Testis (tissue), 3 donors: ENCODE measurements around the gene MOV10L1. TPM values are rescaled to one million over a fixed set of nuclear protein-coding genes. Genes with fewer than 3 reads are reported as not detected.

Source experiments
- DNase-seq: peaks from one replicate; pipeline ENCODE4 v3.0.0-alpha.2; 2019
- H3K27ac ChIP-seq, 2 donors: fragments of 200-600 bp; sonication (generic); one replicate each; pipeline ENCODE4 v1.5.1; 2019
- H3K27me3 ChIP-seq: fragments of 200-600 bp; sonication (generic); one replicate; pipeline ENCODE4 v1.5.1; 2019
- H3K36me3 ChIP-seq: fragments of 200-600 bp; sonication (generic); one replicate; pipeline ENCODE4 v1.5.1; 2017; ENCODE audit warnings: low read depth; ENCODE audit errors: missing control alignments
- H3K4me1 ChIP-seq: fragments of 200-600 bp; sonication (generic); one replicate; pipeline ENCODE4 v1.5.1; 2019
- H3K4me3 ChIP-seq, 2 donors: fragments of 200-600 bp; sonication (generic); one replicate each; pipeline ENCODE4 v1.5.1; 2017 to 2019
- H3K9me3 ChIP-seq: fragments of 200-600 bp; sonication (generic); one replicate; pipeline ENCODE4 v1.5.1; 2017
- POLR2A ChIP-seq: fragments of 450-650 bp; IDR thresholded peaks from one replicate; pipeline ENCODE4 v1.6.1; 2017; ENCODE audit warnings: antibody characterized with exemption, mild to moderate bottlenecking, moderate library complexity
- WGBS, 2 donors: methylation state at CpG; one replicate each; pipeline ENCODE4 v1.1.5; 2018; 5-methylcytosine and 5-hydroxymethylcytosine counted together
- intact Hi-C: fragments of 100-400 bp; cut with DNase I; formaldehyde crosslinking; loops from one replicate; pipeline ENCODE4 v1.15.1; 2023; ENCODE audit warnings: low total_unique reads
- polyA plus RNA-seq: library from polyadenylated mRNA; stranded (reverse); fragments of 350-450 nt; fragmentation: Illumina TruSeq; extraction: RNeasy Lipid Tissue Mini Kit (QIAGEN cat#74804); gene quantifications from one replicate; pipeline ENCODE4 v1.2.3, GENCODE V29; 2014; ENCODE audit warnings: low read depth, low replicate concordance; ENCODE audit not compliant: insufficient read depth
- total RNA-seq, 2 donors: library from RNA; depleted of rRNA; stranded (reverse); fragments of >200 nt; gene quantifications; one replicate each; pipeline ENCODE4 v1.2.3, GENCODE V29; 2016
- TF ChIP-seq, protein P1 (sequence below), 3 experiments: fragments of 450-650 bp in 2 of 3; fragments of 200-600 bp in 1 of 3; sonication (generic) in 1 of 3; IDR thresholded peaks; one replicate each; pipeline ENCODE4 v1.5.1; 2016 to 2019; ENCODE audit warnings: antibody characterized with exemption in 3 of 3, mild to moderate bottlenecking in 2 of 3, moderate library complexity in 1 of 3

Gene MOV10L1
- total and polyA plus RNA-seq, 3 donors from 2014 or later: 48.4 to 73.3 (median 62.4) TPM

DNA sequence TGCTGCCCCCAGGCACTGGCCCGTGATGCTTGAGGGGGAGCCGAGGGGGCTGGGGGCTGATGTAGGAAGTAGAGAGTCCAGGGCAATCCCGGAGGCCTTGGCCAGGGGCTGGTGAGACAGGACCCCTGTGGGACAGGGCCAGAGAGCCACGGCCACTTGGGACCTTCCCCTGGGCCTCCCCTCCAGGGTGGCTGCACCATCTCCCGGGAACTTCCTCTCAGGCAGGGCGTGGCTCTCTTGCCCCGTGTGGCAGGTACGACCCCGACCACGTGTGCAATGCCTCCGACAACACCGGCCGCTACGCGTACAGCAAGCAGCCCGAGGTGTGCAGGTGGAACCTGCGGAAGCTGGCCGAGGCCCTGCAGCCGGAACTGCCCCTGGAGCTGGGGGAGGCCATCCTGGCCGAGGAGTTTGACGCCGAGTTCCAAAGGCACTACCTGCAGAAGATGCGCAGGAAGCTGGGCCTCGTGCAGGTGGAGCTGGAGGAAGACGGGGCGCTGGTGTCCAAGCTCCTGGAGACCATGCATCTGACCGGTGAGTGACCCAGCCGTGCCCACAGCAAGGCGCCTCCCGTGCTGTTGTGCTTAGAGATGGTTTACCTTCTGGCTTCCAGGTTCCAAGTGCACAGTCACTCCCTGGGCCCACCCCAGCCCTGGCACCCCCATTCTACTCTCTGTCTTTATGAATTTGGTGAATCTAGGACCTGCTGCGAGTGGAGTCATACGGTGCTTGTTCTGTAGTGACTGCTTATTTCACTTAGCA lies 120.8 kb downstream of the MOV10L1 start:
- no peak for TF ChIP-seq POLR2A
- TF ChIP-seq, protein P1, sequence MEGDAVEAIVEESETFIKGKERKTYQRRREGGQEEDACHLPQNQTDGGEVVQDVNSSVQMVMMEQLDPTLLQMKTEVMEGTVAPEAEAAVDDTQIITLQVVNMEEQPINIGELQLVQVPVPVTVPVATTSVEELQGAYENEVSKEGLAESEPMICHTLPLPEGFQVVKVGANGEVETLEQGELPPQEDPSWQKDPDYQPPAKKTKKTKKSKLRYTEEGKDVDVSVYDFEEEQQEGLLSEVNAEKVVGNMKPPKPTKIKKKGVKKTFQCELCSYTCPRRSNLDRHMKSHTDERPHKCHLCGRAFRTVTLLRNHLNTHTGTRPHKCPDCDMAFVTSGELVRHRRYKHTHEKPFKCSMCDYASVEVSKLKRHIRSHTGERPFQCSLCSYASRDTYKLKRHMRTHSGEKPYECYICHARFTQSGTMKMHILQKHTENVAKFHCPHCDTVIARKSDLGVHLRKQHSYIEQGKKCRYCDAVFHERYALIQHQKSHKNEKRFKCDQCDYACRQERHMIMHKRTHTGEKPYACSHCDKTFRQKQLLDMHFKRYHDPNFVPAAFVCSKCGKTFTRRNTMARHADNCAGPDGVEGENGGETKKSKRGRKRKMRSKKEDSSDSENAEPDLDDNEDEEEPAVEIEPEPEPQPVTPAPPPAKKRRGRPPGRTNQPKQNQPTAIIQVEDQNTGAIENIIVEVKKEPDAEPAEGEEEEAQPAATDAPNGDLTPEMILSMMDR (IDR thresholded peaks at IDR 0.05): no peak
- no peaks in the 10 kb centered on the region for H3K9me3 ChIP-seq
- no peaks in the 10 kb centered on the region for H3K36me3 ChIP-seq
- no peak overlapping the region for H3K4me3 ChIP-seq
- H3K4me1 ChIP-seq: peaks cover 37% of the 10 kb centered on the region
- H3K27me3 ChIP-seq: no peaks in the 10 kb centered on the region
- H3K27ac ChIP-seq: no peak overlapping the region
- intact Hi-C loops: no loop called here
- 93 to 97% methylated on average over 17 to 32 of the region's 32 CpGs for WGBS, 2 donors
- DNase-seq: no peak

DNA sequence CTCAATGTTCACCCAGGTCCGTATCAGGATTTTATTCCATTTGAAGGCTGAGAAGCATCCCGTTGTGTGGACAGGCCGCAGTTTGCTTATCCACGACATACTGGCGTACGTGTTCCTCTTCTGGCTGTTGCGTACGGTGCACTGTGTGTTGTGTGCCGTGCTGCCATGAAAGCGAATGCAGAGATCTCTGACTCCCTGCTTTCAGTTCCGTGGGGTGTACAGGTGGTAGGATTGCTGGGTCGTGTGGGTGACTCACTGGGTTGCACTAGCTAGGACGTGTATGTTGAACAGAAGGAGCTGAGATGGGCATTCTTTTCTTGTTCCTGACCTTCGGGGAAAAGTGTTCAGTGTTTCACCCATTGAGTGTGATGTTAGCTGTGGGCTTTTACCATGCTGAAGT lies 121.3 kb downstream of the MOV10L1 start:
- 88 to 90% methylated on average over 14 of the region's 14 CpGs for WGBS, 2 donors
- TF ChIP-seq, protein P1 (IDR thresholded peaks at IDR 0.05): no peak
- no peak for TF ChIP-seq POLR2A
- no peak overlapping the region for H3K27ac ChIP-seq
- peaks cover 31% of the 10 kb centered on the region for H3K4me1 ChIP-seq
- H3K27me3 ChIP-seq: no peaks in the 10 kb centered on the region
- H3K9me3 ChIP-seq: no peaks in the 10 kb centered on the region
- intact Hi-C loops: no loop called here
- DNase-seq: no peak
- H3K4me3 ChIP-seq: no peak overlapping the region
- no peaks in the 10 kb centered on the region for H3K36me3 ChIP-seq

Other genes with a start within 250 kb of the MOV10L1 start
- 10 to 100 TPM; 17.2 to 18.2 TPM for gene ZBED4, start 236.2 kb upstream of the MOV10L1 start, total RNA-seq
- gene ZBED4, start 236.2 kb upstream of the MOV10L1 start, polyA plus RNA-seq: 9.1 TPM
- 10 to 100 TPM; 11.9 to 18.3 TPM for gene ALG12, start 171.6 kb upstream of the MOV10L1 start, total RNA-seq
- 10.6 TPM for gene ALG12, start 171.6 kb upstream of the MOV10L1 start, polyA plus RNA-seq
- 10 to 100 TPM; 57.9 to 64.2 TPM for gene CRELD2, start 171.4 kb upstream of the MOV10L1 start, total RNA-seq
- gene CRELD2, start 171.4 kb upstream of the MOV10L1 start, polyA plus RNA-seq: 58.3 TPM
- 10 to 100 TPM; 68.2 to 89.9 TPM for gene PIM3, start 129.2 kb upstream of the MOV10L1 start, total RNA-seq
- gene PIM3, start 129.2 kb upstream of the MOV10L1 start, polyA plus RNA-seq: 50.8 TPM
- gene IL17REL, start 77.2 kb upstream of the MOV10L1 start, total RNA-seq: under 1 TPM; 0.25 to 0.55 TPM
- 0.30 TPM for gene IL17REL, start 77.2 kb upstream of the MOV10L1 start, polyA plus RNA-seq
- gene TTLL8, start 31.7 kb upstream of the MOV10L1 start, total RNA-seq: 10 to 100 TPM in 1 of 2 donors, 1 to 10 TPM in 1; 5.1 to 11.9 TPM
- 11.3 TPM for gene TTLL8, start 31.7 kb upstream of the MOV10L1 start, polyA plus RNA-seq
- gene MLC1, start 4.6 kb upstream of the MOV10L1 start, total RNA-seq: 1 to 10 TPM; 1.3 to 1.5 TPM
- gene MLC1, start 4.6 kb upstream of the MOV10L1 start, polyA plus RNA-seq: 1.3 TPM
- 1 to 10 TPM; 5.3 to 6.3 TPM for gene PANX2, start 80.7 kb downstream of the MOV10L1 start, total RNA-seq
- 2.0 TPM for gene PANX2, start 80.7 kb downstream of the MOV10L1 start, polyA plus RNA-seq
- 10 to 100 TPM; 38.7 to 45.3 TPM for gene TRABD, start 95.9 kb downstream of the MOV10L1 start, total RNA-seq
- gene TRABD, start 95.9 kb downstream of the MOV10L1 start, polyA plus RNA-seq: 23.7 TPM
- gene SELENOO, start 111.0 kb downstream of the MOV10L1 start, total RNA-seq: 10 to 100 TPM; 57.9 to 66.8 TPM
- 20.8 TPM for gene SELENOO, start 111.0 kb downstream of the MOV10L1 start, polyA plus RNA-seq
- gene TUBGCP6, start 155.0 kb downstream of the MOV10L1 start, total RNA-seq: 100 to 1,000 TPM; 136 to 143 TPM
- gene TUBGCP6, start 155.0 kb downstream of the MOV10L1 start, polyA plus RNA-seq: 40.2 TPM
- 10 to 100 TPM; 32.1 to 33.1 TPM for gene HDAC10, start 161.3 kb downstream of the MOV10L1 start, total RNA-seq
- 13.5 TPM for gene HDAC10, start 161.3 kb downstream of the MOV10L1 start, polyA plus RNA-seq
- gene MAPK12, start 171.7 kb downstream of the MOV10L1 start, total RNA-seq: 10 to 100 TPM; 22.3 to 25.1 TPM
- gene MAPK12, start 171.7 kb downstream of the MOV10L1 start, polyA plus RNA-seq: 9.1 TPM
- 10 to 100 TPM in 1 of 2 donors, 1 to 10 TPM in 1; 8.3 to 10.7 TPM for gene MAPK11, start 180.4 kb downstream of the MOV10L1 start, total RNA-seq
- 6.4 TPM for gene MAPK11, start 180.4 kb downstream of the MOV10L1 start, polyA plus RNA-seq
- 100 to 1,000 TPM; 219 to 243 TPM for gene PLXNB2, start 217.6 kb downstream of the MOV10L1 start, total RNA-seq
- gene PLXNB2, start 217.6 kb downstream of the MOV10L1 start, polyA plus RNA-seq: 98.0 TPM
- 10 to 100 TPM; 17.1 to 18.0 TPM for gene DENND6B, start 237.0 kb downstream of the MOV10L1 start, total RNA-seq
- gene DENND6B, start 237.0 kb downstream of the MOV10L1 start, polyA plus RNA-seq: 22.0 TPM